Activated gamma-delta T cell (primary cell): Measurements from ENCODE around the gene USP38.
A peak's percentile ranks its signal among the peaks of the same experiment; 100 is the strongest.
"Not testable (repeated sequence)": the region's sequence is repeated elsewhere in the genome, so short reads cannot be mapped to it uniquely, and the experiment has no call there.

Source experiments
- DNase-seq: peaks from one replicate; lab custom pipeline; 2025; lab: John Stamatoyannopoulos, UW
- total RNA-seq, 2 donors: gene quantifications; one replicate each; lab custom pipeline; 2026; lab: John Stamatoyannopoulos, UW

USP38 gene, protein sequence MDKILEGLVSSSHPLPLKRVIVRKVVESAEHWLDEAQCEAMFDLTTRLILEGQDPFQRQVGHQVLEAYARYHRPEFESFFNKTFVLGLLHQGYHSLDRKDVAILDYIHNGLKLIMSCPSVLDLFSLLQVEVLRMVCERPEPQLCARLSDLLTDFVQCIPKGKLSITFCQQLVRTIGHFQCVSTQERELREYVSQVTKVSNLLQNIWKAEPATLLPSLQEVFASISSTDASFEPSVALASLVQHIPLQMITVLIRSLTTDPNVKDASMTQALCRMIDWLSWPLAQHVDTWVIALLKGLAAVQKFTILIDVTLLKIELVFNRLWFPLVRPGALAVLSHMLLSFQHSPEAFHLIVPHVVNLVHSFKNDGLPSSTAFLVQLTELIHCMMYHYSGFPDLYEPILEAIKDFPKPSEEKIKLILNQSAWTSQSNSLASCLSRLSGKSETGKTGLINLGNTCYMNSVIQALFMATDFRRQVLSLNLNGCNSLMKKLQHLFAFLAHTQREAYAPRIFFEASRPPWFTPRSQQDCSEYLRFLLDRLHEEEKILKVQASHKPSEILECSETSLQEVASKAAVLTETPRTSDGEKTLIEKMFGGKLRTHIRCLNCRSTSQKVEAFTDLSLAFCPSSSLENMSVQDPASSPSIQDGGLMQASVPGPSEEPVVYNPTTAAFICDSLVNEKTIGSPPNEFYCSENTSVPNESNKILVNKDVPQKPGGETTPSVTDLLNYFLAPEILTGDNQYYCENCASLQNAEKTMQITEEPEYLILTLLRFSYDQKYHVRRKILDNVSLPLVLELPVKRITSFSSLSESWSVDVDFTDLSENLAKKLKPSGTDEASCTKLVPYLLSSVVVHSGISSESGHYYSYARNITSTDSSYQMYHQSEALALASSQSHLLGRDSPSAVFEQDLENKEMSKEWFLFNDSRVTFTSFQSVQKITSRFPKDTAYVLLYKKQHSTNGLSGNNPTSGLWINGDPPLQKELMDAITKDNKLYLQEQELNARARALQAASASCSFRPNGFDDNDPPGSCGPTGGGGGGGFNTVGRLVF
- 103 to 117 reads per million in 2 donors for total RNA-seq

DNA sequence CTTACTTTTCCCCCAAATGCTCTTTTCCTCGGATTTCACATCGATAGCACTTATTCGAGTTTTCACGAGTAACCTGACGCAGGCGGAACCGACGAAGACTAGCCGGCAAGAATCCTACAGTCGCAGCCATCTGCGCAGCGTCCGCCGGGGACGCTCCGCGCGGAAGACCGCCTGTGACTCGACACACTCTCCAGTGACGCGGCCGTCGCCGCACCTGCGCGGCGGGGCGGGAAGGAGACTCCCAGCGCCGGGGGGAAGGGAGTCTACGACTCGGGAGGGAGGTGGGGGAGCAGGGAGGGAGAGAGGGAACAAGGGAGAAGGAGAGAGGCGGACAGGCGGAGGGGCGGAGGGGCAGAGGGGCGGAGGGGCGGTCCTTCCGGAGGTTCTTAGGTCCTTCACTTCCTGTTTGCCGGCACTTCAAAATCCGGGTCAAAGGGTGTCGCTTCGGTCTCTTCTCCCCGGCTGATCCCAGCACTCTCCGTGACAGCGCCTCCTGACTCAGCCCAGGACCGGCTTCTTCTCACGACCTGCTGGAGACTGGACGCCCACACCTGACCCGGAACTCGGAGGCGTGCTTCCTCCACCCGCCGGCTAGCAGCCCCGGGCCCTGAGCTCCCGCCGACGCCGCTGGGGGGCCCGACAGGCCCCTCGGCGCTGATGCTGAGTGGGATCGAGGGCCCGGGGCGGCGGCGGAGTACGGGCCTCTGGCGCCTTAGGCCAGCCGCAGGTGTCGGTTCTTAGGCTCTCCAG is at the start of gene USP38:
USP38 (plus strand) TSS at position 415 of the 750 bp plus-strand sequence. CDS start 534 bp downstream, outside the sequence.
- peak; percentile 70 for DNase-seq

DNA sequence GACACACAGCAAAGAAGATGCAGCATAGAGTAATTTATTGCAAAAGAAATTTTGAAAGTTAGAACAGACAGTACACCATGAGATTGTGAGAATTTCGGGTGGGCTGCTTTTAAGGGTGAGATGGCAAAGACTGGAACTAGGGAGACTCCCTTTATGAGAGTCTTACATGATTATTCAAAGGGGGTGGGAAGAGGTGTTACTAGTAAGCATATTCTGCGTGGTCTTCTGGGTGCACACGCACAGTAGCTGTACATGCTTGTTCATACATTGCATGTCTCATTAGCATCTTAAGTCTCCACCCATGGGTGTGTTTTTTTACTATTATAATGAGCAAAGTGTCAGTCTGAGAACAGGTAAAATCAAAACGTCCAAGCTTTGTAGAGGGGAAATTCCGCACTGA is 49.4 kb upstream of the USP38 start:
- no peak for DNase-seq

DNA sequence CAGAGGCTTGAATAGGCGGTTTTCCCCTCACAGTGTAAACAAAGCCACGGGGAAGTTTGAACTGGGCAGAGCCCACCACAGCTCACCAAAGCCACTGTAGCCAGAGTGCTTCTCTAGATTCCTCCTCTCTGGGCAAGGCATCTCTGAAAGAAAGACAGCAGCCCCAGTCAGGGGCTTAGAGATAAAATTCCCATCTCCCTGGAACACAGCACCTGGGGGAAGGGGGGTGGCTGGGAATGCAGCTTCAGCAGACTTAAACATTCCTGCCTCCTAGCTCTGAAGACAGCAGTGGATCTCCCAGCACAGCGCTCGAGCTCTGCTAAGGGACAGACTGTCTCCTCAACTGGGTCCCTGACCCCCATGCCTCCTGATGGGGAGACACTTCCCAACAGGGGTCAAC is 44.0 kb upstream of the USP38 start:
- DNase-seq = no peak

DNA sequence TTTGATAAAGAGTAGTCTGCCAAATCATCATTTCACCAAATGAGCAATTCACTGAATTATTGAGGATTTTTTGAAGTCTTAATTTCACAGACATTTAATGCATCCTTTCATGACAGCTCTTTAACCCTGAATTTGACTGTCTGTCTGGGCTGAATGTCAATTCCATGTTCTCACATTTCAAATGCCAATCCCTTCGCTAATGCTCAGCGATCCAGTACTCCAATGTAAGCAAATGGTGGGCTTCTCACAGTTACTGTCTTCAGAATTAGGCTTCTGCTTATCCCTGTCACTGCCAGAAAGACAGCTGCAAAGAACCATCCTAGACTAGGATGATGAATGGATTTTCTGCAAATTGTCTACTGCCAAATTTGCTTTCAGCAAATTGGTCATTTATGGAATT is 36.2 kb upstream of the USP38 start:
- no peak for DNase-seq

DNA sequence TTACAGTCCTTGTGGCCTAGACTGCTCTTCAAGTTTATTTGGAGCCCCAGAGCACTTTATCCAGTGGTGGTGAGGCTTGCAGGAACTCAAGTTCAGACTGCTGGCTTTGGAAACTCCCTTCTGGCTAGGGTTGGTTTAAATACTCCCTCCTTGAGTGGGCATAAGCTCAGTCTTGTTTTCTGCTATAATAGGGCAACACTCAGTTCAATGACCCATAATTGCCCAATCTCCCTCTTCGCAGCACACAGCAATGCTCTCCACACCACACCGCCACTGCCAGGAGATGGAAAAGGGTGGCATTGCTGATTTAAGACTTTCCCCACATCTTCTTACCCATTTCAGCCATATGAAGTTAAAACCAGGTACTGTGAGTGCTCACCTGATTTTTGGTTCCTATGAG is 27.9 kb upstream of the USP38 start:
- no peak for DNase-seq

DNA sequence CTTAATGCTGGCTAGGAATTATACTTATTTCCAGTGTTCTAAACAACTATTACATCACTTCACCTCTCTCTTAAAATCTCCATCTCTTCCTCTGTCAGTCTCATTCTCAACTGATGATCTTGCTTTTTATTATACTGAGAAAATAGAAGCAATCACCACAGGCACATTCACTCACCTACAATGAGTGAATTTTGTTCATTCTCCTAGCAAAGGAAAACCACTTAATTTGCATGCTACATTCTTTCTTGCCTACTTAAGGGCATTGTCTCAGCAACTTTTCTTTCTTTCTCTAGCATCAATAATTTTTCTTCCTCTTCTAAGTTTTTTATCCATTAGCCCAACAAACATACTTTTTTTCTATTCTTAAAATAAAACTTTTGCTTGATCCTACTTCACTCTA is 21.1 kb upstream of the USP38 start:
- no peak for DNase-seq

DNA sequence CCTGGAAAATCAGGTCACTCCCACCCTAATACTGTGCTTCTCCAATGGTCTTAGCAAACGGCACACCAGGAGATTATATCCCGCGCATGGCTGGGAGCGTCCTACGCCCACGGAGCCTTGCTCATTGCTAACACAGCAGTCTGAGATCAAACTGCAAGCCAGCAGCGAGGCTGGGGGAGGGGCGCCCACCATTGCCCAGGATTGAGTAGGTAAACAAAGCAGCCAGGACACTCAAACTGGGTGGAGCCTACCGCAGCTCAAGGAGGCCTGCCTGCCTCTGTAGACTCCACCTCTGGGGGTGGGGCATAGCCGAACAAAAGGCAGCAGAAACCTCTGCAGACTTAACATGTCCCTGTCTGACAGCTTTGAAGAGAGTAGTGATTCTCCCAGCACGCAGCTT is 18.0 kb upstream of the USP38 start:
- DNase-seq = not testable (repeated sequence)

DNA sequence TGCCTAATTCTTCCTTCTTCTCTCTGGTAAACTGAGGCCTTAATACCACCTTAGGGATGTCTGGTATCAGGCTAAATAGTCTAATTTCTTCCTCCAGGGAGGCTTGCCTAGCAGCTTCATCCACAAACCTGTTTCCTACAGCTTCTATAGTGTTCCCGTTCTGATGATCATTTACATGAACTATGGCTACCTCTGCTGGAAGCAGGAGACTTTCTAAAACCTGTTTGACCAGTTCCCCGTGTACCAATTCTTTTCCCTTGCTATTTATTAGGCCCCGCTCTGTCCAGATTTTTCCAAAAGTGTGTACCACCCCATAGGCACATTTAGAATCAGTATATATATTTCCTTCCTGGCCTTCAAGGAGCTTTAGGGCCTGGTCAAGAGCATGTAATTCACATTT is 5.8 kb upstream of the USP38 start:
- no peak for DNase-seq

DNA sequence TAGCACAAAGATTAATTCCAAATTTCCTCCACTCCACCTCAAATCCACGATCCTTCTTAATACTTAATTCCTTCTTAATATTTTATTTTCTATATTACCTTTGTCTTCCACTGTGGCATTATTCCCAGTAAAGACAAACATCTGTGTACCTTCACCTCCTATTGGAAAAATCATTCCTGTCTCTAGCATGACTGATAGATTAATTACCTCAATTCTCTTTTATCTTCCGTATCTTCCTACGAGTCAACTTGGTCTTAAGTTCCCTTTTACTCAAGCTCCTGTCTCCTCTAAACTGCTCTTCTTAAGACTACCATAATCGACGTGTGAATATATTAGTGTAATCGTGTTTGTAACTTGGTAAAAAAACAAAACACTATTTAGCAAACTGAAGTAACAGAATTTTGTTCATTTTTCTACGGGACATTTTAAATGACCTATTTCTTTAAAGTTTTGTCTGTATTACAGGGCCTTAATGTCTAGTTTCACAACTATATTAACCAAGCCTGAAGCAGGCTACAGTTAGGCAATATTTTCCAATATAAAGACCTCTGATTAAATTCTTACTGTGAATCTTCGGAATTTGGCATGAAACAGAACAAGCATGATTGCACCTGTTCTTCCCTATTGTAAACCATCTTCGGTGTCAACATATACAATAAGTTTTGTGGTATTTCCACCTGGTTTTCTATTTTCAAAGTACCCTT is 1.1 kb upstream of the USP38 start:
- no peak for DNase-seq

DNA sequence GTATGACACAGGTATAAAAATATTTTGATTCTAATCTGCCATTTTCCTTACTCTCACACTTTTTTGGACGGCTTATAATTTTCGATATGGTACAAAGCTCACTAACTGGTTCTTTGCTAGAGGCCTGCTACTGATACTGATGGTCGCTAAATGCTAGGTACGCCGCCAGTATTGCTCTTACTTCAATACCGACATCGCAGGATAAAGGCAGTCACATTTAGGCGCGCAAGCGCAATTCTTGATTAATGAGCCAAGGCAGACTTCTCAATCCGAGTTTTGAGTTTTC is 557 bp upstream of the USP38 start:
- DNase-seq = no peak

DNA sequence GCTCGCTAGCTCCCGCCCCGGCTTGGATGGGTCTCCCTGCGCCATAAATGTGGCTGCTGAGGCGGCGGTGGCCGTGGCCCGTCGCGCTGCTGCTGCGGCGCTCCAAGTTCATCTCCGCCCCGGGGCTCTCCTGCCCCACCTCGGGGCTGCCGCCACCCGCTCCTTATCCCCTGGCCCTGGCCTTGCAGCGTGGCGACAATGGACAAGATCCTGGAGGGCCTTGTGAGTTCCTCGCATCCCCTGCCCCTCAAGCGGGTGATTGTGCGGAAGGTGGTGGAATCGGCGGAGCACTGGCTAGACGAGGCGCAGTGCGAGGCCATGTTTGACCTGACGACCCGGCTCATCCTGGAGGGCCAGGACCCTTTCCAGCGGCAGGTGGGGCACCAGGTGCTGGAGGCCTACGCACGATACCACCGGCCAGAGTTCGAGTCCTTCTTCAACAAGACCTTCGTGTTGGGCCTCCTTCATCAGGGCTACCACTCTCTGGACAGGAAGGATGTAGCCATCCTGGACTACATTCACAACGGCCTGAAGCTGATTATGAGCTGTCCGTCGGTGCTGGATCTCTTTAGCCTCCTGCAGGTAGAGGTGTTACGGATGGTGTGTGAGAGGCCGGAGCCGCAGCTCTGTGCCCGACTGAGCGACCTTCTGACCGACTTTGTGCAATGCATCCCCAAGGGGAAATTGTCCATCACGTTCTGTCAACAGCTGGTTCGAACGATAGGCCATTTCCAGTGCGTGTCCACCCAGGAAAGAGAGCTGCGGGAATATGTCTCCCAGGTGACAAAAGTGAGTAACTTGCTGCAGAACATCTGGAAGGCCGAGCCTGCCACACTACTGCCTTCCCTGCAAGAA is 763 bp downstream of the USP38 start:
- DNase-seq = no peak

DNA sequence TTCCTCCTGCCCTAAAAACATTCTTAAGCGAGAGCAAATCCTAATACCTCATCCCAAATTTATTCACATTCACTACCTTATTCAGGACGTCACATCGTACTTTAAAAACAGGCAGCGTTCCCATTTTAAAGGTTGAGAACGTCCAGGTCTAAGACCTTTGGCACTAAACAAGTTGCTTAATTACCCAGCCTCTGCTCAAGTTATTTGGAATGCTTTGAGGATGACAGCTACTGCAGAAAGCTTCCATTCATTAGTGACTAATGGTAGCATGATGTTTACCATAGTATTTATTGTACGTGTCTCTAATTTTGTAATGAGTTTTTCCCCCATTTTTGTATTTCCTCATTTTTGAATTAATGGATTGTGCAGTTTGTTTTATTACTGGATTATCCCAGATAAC is 1.5 kb downstream of the USP38 start:
- DNase-seq = no peak

DNA sequence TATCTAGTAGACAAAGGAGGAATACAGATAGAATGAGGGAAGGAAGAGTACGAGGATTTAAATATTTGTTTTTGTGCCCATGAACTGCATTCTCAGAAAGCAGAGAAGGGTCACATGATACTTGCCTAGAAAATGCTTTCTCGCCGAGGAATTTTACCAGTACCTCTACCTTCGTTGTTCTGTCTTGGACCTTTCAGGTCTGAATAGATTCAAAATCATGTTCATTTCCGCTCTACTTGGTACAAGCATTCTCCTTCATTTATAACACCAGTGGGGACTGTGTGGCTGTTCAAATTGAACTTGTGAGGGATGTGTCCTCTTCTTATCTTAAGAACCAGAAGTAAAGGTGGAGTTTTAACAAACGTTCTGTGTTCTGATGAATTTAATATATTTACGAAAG is 1.9 kb downstream of the USP38 start:
- no peak for DNase-seq

DNA sequence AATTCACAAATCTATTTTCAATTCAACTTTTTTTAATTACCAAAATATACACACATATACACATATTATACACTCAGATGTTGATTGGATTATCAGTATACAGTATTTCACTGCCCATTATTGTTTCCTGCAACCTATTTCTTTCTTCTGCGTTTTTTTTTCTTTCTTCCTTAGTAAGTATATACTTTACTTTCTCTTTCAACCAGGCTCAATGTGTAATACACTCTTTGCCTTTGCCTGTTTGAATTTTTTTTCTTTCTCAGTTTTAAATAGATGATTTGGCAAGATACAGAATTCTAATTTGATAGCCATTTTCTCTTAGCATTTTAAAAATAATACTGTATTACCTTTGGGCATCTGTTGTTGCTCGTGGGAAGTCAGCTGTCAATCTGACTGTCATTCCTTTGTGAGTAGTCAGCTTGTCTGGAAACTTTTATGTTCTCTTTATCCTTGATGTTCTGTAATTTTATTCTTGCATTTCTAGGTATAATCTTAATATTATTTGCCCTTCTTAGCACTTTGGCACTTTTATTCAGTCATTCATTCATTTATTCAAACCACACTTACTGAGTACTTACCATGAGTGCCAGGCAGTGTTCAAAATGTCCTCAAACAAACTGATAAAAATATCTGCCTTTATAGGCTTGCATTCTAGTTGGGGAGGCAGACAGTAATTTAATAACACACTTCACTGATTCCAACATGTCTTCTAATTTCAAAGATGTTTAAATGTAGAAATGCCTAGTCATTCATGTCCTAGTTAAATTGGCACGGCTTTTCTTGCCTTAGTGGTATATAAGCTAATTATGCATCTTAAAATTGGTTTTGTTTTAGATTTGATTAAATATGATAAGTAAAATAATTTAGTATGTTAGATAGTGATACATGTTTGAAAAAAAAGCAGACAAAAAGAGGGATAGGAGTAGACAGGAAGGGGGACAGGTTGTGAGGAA is 3.7 kb downstream of the USP38 start:
- DNase-seq = no peak

DNA sequence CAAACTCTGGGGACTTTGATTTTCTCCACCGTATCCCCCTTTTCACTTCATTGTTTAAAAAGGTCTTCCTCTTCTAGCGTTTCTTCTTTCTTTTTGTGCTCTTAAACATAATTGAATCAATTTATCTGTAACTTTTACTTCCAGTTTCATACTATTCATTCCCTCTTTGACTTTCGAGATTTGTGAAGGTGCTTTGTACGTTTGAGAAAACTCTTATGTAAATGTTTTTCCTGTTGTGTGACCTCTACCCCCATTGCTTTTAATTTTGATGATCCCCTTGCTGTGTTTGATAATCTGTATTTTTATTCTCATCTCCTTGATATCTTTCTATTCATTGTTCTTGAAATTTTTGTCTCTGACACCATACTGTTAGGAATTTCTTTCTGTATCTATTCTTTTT is 4.8 kb downstream of the USP38 start:
- no peak for DNase-seq

DNA sequence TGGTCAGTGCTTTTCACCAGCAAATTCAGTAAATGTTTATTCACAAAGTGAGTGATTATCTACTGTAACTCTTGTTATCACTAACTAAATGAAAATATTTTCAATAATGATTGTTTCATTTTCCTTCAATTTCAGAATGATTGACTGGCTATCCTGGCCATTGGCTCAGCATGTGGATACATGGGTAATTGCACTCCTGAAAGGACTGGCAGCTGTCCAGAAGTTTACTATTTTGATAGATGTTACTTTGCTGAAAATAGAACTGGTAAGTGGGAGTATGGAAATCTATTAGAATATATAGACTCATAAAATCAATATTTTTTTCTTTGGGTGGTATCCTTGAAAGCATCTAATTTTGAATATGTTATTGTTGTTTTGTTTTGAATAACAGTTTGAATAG is 10.9 kb downstream of the USP38 start:
- DNase-seq = no peak

DNA sequence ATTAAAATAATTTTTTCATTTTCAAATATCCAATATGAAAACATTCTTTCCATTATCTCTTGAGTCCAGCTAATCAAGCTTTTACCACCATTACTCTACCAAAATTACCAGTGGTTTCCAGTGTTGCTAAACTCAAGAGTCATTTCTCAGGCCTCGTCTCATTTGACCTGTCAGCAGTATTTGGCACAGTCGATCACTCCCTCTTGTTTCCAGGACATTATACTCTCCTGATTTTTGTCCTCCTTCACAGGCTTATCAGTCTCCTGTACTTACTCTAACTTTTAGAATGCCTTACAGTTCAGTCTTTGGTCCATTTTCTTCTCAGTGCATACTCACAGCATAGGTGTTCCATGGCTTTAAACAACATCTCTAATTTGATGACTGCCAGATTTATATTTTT is 11.6 kb downstream of the USP38 start:
- no peak for DNase-seq

DNA sequence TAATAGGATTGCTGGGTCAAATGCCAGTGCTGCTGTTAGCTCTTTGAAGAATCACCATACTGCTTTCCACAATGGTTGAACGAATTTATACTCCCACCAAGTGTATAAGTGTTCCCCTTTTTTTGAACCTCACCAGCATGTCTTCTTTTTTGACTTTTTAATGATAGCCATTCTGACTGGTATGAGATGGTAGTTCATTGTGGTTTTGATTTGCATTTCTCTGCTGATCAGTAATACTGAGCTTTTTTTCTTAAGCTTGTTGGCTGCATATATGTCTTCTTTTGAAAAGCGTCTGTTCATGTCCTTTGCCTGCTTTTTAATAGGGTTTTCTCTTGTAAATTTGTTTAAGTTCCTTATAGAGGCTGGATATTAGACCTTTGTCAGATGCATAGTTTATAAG is 14.8 kb downstream of the USP38 start:
- DNase-seq = no peak

DNA sequence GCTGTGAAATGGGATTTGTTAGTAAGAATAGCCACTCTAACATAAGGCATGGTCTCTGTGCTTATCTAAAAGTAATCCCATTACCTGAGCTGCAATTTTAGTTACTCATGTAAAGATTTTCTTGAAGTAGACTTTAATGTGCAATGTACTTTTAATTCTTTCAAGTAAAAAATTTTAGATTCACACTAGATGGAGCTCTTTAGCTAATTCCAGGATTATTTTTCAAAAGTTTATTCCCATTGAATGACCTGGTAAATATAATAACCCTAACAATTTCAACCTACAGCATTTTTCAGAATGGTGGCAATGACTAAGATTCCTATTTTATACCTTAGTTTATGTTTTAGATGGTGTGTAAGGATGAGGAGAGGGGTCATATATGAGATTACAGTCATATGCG is 18.1 kb downstream of the USP38 start:
- DNase-seq = no peak

DNA sequence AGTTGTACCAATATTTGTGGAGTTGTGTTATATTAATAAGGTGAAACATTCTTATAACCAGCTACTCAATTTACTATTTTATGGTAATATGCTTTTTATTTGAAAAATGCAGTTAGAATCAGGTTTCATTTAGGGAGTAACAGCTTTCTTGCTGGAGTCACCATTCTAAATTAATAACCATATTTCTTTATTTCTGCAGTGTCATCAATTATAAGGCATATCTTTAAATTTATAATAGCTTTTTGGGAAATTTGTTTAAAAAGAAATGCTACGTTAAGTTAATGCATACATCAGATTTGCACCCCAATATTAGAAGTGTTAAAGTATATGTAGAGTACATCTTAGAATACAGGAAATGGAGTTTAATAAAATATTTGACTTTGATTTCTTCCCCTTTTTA is 18.9 kb downstream of the USP38 start:
- DNase-seq = no peak
